Smooth muscle cell (in vitro differentiated cells): ENCODE results near the gene TMEM114. TPM values are rescaled to one million over a fixed set of nuclear protein-coding genes. Genes with fewer than 3 reads are reported as not detected.

Source experiments
- DNase-seq: peaks from one replicate; lab custom pipeline; 2025; ENCODE audit not compliant: unreplicated experiment; lab: John Stamatoyannopoulos, UW
- H2AFZ ChIP-seq: fragments of 200-600 bp; sonication (generic); 2 replicates; pipeline ENCODE4 v1.6.0; 2016; ENCODE audit warnings: antibody characterized with exemption, low read depth, mild to moderate bottlenecking
- H3F3A ChIP-seq: fragments of 200-600 bp; sonication (generic); 2 replicates; pipeline ENCODE4 v1.6.0; 2017; ENCODE audit warnings: antibody characterized with exemption, low read depth
- H3K27ac ChIP-seq: fragments of 200-600 bp; sonication (generic); 2 replicates; pipeline ENCODE4 v1.5.1; 2016; ENCODE audit warnings: low read depth, mild to moderate bottlenecking
- H3K27me3 ChIP-seq: fragments of 200-600 bp; sonication (generic); 2 replicates; pipeline ENCODE4 v1.6.1; 2016; ENCODE audit warnings: low read depth, mild to moderate bottlenecking
- H3K36me3 ChIP-seq: fragments of 200-600 bp; sonication (generic); 2 replicates; pipeline ENCODE4 v1.5.1; 2016; ENCODE audit warnings: low read depth
- H3K4me1 ChIP-seq: fragments of 200-600 bp; sonication (generic); 2 replicates; pipeline ENCODE4 v1.5.1; 2016; ENCODE audit warnings: low read depth
- H3K4me2 ChIP-seq: fragments of 200-600 bp; sonication (generic); 2 replicates; pipeline ENCODE4 v1.6.0; 2016; ENCODE audit warnings: mild to moderate bottlenecking
- H3K4me3 ChIP-seq: fragments of 200-600 bp; sonication (generic); 2 replicates; pipeline ENCODE4 v1.5.1; 2016; ENCODE audit warnings: mild to moderate bottlenecking
- H3K79me2 ChIP-seq: fragments of 200-600 bp; sonication (generic); 2 replicates; pipeline ENCODE4 v1.6.0; 2016; ENCODE audit warnings: low read depth, mild to moderate bottlenecking
- H3K9ac ChIP-seq: fragments of 200-600 bp; sonication (generic); 2 replicates; pipeline ENCODE4 v1.6.0; 2016; ENCODE audit warnings: low read depth
- H3K9me3 ChIP-seq: fragments of 200-600 bp; sonication (generic); replicated peaks from 2 replicates; pipeline ENCODE4 v1.5.1; 2016; ENCODE audit warnings: low read depth
- H4K20me1 ChIP-seq: fragments of 200-600 bp; sonication (generic); 2 replicates; pipeline ENCODE4 v1.6.0; 2016; ENCODE audit warnings: low read depth
- CTCF ChIP-seq: fragments of 200-600 bp; sonication (generic); IDR thresholded peaks from 2 replicates; pipeline ENCODE4 v1.5.1; 2017; ENCODE audit warnings: borderline replicate concordance, mild to moderate bottlenecking, antibody characterized with exemption; ENCODE audit not compliant: insufficient read depth, poor library complexity, severe bottlenecking
- WGBS: methylation state at CpG from one replicate; pipeline ENCODE4 v1.1.7; 2016; ENCODE audit warnings: low lambda C conversion rate; 5-methylcytosine and 5-hydroxymethylcytosine counted together
- polyA plus RNA-seq: library from polyadenylated mRNA; unstranded; fragments of >200 nt; fragmentation: Nextera tagmentation; extraction: Ambion mirVana; gene quantifications from 2 replicates; pipeline ENCODE4 v1.2.1, GENCODE V29; 2016
- total RNA-seq: library from RNA; depleted of rRNA; stranded (reverse); fragments of >200 nt; gene quantifications from 2 replicates; pipeline ENCODE4 v1.2.3, GENCODE V29; 2014

The TMEM114 gene
- total and polyA plus RNA-seq, 2 experiments from 2014 or later: not detected

GRCh38 chr16:8625491-8626087, 35.3 kb upstream of the TMEM114 start:
- Histone ChIP-seq H3K4me3 (no peak overlapping the region), H2AFZ (no peak overlapping the region), H3K79me2 (peaks cover 42% of the 10 kb centered on the region), H4K20me1 (peaks cover 67% of the 10 kb centered on the region), H3F3A (no peaks in the 10 kb centered on the region), H3K4me1 (peaks cover 6% of the 10 kb centered on the region), H3K27me3 (no peaks in the 10 kb centered on the region), H3K9me3 (no peaks in the 10 kb centered on the region), H3K36me3 (peaks cover 9% of the 10 kb centered on the region), H3K9ac (no peak overlapping the region), H3K27ac (no peak overlapping the region), H3K4me2 (no peak overlapping the region)
- no peak for DNase-seq
- WGBS: over 99% methylated on average over 10 of the region's 10 CpGs
- no peak for TF ChIP-seq CTCF

GRCh38 chr16:8623634-8624033, 33.3 kb upstream of the TMEM114 start:
- peak overlapping the region; percentile 90 for H3K4me2 ChIP-seq
- no peak for DNase-seq
- no peaks in the 10 kb centered on the region for H3F3A ChIP-seq
- H3K9me3 ChIP-seq: no peaks in the 10 kb centered on the region
- no peak for TF ChIP-seq CTCF
- no peak overlapping the region for H3K9ac ChIP-seq
- no peaks in the 10 kb centered on the region for H3K27me3 ChIP-seq
- H3K4me3 ChIP-seq: no peak overlapping the region
- peaks cover 42% of the 10 kb centered on the region for H3K79me2 ChIP-seq
- H3K36me3 ChIP-seq: peaks cover 9% of the 10 kb centered on the region
- H2AFZ ChIP-seq: no peak overlapping the region
- peaks cover 6% of the 10 kb centered on the region for H3K4me1 ChIP-seq
- peaks cover 54% of the 10 kb centered on the region for H4K20me1 ChIP-seq
- H3K27ac ChIP-seq: peak overlapping the region; percentile 21

GRCh38 chr16:8622315-8622656, 32.0 kb upstream of the TMEM114 start:
- H3K27me3 ChIP-seq: no peaks in the 10 kb centered on the region
- peaks cover 41% of the 10 kb centered on the region for H4K20me1 ChIP-seq
- peak overlapping the region; percentile 90 for H3K4me2 ChIP-seq
- peak overlapping the region; percentile 86 for H3K4me3 ChIP-seq
- H3F3A ChIP-seq: no peaks in the 10 kb centered on the region
- no peaks in the 10 kb centered on the region for H3K9me3 ChIP-seq
- TF ChIP-seq CTCF: no peak
- peaks cover 6% of the 10 kb centered on the region for H3K4me1 ChIP-seq
- peak overlapping the region; percentile 99 for H3K9ac ChIP-seq
- H2AFZ ChIP-seq: no peak overlapping the region
- 11% methylated on average over 4 of the region's 4 CpGs for WGBS
- no peak for DNase-seq
- peaks cover 7% of the 10 kb centered on the region for H3K36me3 ChIP-seq
- peak overlapping the region; percentile 94 for H3K27ac ChIP-seq
- H3K79me2 ChIP-seq: peaks cover 39% of the 10 kb centered on the region
